Daoy (cell line): Measurements from ENCODE around the gene ZNF654. TPM values are rescaled to one million over a fixed set of nuclear protein-coding genes. Genes with fewer than 3 reads are reported as not detected.
"Not testable (repeated sequence)": the region's sequence is repeated elsewhere in the genome, so short reads cannot be mapped to it uniquely, and the experiment has no call there.

Experiments used
- DNase-seq: peaks from one replicate; pipeline ENCODE4 v3.0.0-alpha.2; 2015; ENCODE audit warnings: low read depth
- total RNA-seq: library from RNA; depleted of rRNA; stranded (reverse); fragments of >200 nt; shearing (Covaris generic); gene quantifications from 2 replicates; pipeline ENCODE4 v1.2.3, GENCODE V29; 2014

ZNF654 gene
- total RNA-seq, 1 experiment from 2014 or later = 6.2 TPM

DNA sequence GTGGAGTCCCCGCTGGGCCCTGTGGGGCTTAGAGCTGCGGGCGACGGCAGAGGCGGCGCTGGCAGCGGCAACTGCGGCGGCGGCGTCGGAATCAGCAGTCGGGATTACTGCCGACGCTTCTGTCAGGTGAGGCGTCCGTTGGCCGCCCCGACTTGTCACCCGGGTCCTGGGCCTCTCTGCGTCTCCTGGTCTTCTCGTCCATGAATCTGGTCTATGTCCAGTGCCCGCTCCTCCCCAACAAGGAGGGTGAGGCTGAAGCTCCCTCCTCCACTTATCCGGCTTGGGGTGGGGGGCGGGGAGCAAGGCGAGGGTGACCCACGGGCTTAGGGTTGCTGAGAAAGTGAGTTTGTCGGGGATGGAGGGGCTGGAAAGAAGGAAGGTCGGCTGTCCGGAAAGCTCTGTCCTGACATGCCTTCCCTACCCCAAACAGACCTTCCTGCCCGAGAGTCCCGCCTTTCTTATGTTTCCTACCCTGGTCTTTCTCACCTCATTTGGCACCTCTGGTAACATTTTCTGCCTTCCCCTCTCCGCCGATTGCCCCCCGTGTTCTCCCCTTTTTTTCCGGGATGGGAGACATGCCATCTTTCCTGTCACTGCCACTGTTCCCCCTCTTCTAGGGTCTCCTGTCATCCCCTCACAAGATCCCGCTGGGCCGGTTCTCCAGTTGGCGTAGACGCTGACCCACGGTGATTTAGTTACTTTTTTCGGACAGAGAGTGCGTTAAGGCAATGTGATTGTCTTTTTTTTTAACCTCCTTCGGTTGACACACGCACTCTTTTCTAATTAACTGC is 520 bp downstream of the ZNF654 start:
- no peak for DNase-seq

GRCh38 chr3:88061746-88062145 is 2.7 kb downstream of the ZNF654 start:
- no peak for DNase-seq

- DNase-seq = no peak
These were observed 16.0 kb downstream of the ZNF654 start for GRCh38 chr3:88075072-88075471.

GRCh38 chr3:88075497-88075896 is 16.4 kb downstream of the ZNF654 start:
- DNase-seq = no peak

DNA sequence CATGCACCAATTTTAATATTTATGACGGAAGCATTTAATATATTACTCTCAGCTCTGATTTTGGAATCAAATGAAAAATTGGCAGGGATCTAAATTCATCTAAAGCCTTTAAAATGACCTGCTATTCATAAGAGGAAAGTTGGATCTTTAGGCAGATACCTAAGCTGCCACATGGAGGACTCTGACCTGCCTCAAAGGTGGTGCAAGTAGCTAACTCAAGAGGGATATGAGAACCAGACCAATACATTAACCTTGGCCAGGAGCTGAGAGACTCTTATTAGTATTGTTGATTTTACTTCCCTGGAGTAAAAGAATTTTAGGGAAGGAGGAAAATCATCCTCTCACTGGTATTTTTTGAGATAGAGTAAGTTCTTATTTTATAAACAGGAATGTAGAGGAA is 17.7 kb downstream of the ZNF654 start:
- no peak for DNase-seq

DNA sequence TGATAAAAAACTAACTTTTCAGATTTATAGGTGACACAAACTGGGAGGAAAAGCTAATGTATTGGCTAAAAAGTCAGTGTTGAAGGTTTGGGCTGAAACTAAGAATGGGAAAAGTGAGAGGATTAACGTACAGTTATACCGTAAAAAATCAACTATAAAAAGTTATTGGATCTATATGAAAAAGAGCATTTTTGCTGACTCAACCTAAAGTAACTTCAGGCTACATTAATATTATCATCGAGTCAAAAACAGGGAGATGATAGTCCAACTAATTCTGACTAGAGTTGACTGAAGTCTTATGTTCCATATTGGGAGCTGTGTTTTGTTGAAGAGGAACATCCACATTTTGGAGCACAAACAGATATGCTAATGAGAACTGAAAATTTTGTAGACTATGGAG is 19.9 kb downstream of the ZNF654 start:
- no peak for DNase-seq

GRCh38 chr3:88082854-88083253 is 23.8 kb downstream of the ZNF654 start:
- DNase-seq = no peak

DNA sequence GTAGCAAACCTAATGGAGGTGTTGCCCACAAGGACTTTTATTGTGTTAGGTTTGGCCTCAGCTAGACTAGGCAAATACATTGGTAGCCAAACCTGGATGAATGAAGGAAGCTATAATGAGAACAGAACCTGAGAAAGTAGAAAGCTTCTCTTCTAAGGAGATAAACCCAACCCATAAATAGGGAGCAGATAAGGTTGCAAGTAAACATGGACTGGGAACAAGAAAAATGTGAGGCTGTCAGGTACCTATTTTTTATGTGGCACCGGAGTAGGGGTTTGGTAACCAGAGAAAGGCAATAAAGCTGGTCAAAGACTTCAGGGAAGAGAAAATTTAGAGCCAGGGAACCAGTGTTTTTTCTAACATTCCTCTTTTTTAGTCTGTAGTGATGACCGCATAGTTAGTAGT is 25.0 kb downstream of the ZNF654 start:
- DNase-seq = no peak

GRCh38 chr3:88090681-88091080 is 31.6 kb downstream of the ZNF654 start:
- no peak for DNase-seq

DNA sequence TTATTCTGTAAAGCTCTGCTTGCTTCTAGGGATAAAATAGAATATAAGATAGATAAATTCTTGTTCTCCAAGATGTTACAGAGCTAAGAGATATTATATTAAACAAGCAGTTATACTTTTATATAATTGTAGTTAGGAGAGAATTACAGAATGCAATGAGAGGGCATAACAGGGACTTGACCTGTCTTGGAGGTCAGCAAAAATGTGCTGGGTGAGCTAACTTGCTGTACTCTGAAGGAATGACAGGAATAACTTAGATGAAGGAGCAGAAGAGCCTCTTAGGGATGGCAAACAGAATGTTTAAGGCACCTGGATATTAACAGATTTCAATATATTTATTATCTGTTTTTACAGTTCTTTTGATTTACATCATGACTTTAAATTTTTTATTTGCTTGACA is 33.2 kb downstream of the ZNF654 start:
- DNase-seq = no peak

GRCh38 chr3:88093266-88093665 is 34.2 kb downstream of the ZNF654 start:
- DNase-seq = no peak

DNA sequence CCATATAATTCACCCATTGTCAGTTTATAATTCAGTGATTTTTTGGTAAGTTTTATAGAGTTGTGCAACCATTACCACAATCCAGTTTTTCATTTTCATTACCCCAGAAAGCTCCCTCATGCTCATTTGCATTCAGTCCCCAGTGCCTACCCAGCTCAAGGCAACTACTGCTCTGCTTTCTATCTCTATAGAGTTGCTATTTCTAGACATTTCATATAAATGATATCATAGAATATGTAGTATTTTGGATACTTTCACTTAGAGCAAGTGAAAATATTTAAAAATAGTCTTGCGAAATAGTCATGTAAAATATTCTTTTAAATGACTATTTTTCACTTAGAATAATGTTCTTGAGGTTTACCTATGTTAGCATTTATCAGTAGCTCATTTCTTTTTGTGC is 42.1 kb downstream of the ZNF654 start:
- DNase-seq = no peak

- no peak for DNase-seq
These were observed 46.3 kb downstream of the ZNF654 start for GRCh38 chr3:88105325-88105724.

DNA sequence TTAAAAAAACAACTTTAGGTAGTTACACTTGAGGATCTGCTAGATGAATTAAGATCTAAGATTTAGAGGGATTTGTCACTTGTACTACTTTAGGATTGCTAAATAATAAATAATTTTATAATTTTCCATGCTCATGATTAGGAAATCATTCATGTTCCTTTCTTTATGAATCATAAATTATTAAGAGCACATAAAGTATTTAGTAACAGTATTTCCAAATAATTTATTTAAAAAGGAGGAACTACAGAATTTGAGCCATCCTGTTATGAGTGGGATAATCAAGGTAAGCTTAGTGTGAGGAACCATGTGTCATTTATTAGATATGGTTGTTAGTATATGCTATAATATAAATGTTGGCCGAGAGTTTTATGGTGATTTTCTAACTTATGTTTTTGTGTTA is 53.2 kb downstream of the ZNF654 start:
- no peak for DNase-seq

DNA sequence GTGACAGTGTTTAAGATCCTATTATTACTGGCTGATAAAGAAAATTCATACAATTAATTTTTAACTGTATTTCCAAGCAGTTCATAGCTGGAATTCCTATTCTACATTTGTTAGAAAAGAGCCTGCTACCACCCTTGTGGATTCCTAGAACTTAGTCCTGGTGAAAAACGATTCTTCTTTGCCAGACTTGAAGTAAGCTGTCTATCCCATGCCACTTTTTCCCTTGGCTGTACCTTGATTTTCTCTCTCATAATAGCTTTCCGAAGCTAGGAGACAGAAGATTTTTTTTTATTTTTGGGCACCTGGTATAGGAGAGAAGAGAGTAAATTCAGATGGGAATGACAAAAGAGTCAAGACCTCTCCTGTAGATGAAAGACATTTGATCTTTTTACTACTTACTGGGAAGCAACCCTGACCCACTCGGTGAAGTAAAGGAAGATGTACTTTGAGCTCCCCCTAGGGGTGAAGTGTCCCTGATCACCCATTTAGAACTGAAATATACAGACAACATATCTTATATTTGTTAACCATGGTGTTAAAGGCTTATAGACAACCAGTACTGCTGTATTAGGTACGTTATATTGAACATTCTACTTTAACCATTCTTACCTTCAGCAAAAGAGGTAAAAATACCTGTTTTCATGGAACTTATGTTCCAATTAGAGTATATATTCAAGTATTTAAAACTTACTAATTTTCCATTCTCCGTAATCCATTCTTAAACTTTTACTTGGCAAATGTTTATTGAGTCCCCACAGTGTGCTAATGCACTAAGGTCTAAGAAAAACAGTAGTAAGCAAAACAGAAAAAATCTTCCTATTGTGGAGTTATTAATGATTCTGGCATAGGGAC is 54.5 kb downstream of the ZNF654 start:
- peak; percentile 39 for DNase-seq

DNA sequence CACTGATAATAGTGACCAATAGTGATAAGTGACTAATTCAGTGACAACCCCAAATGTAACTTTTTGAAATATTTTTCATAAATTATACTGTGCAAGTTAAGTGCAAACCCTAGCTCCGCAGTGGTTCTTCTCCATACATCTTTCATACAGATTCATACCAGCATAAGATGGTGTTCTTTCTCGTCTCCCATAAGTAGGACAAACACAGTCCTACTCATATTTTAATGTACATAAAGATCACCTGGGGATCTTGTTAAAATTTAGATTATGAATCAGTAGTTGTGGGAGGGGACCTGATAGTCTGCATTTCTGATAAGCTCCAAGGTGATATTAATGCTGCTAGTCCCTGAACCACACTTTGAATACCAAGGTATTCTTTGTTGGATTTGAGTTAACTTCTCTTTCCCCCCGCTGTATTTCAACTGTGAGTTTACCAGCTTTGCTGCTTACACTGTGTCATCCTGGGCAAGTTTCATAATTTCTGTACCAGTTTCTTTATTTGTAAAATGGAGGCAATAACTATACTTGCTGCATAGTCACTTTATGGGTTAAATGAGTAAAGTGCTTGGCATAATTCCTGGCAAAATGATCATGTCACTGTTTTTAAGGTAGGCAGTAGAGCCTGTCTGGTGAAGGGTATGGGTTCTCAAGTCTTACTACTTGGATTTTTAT is 56.0 kb downstream of the ZNF654 start:
- DNase-seq = no peak

- no peak for DNase-seq
These were observed 58.6 kb downstream of the ZNF654 start for GRCh38 chr3:88117683-88118082.

DNA sequence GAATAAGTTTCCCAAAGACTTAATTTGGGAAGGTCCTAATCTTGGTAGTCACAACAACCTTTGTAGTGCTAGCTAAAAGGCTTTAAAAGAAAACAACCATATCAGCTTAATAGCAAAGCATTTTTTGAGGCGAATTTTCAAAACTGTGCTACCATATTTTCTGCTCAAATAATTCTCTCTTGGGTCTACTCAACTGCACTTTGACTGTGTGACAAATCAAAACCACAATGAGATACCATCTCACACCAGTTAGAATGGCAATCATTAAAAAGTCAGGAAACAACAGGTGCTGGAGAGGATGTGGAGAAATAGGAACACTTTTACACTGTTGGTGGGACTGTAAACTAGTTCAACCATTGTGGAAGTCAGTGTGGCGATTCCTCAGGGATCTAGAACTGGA is 59.5 kb downstream of the ZNF654 start:
- not testable (repeated sequence) for DNase-seq

DNA sequence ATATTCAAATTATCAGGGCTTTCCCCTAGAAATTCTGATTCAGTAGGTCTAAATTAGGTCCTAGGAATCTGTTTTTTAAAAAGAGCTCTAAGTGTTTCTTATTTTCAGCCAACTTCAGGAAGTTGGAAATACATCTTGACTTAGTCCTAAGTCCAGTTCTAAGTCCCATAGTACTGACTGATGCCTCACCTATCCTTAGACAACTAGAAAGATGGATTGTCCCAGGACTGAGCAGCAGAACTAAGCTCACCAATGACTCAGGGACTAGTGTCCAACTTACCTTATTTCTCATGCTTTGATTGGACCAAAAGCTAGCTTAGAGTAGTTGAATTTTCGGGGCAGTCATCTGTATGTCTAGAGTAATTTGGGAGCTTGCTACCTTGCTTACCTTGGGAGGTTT is 64.5 kb downstream of the ZNF654 start:
- DNase-seq = no peak

DNA sequence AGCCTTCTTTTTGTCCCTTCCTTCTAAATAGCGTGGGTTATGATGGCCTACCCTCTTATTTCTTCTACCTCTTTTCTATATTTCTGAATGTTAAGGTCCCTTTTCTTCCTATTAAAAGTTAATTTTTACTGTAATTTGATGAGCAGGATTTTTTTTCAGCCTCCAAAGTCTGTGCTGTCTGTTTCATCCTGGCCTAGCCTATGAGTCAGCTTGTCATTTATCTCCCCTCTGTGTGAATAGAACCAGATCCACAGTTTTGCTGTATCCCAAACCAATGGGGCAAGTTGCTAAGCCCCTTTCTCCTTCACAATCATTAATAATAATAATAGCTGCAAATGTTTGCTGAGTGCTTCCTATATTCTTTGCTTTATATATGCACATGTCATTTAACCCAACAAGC is 72.6 kb downstream of the ZNF654 start:
- no peak for DNase-seq

- DNase-seq = no peak
These were observed 73.8 kb downstream of the ZNF654 start for GRCh38 chr3:88132894-88133293.

DNA sequence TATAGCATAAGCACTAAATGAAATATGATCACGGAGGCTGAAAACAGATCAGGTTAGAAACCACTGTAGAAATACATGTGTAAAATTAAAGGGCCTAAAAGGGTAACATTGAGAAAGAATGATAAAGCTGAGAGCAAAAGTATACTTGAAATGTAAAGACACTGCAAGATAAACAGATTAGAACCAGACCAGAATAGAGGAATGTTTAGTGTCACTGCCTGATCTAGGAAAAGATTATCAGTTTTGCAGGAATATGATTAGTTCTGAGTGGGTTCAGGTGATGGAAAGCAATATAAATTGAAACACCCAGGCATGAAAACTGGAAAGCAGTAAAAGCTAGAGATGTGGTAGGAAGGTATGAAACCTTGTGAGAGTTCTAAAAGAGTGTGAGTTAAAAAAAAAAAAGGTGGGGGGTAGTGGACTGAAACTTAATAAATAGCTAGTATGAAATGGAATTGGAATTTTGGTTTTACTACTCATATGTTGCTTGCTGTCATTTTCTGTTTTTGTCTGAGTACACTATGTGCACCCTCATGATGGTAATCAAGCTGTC is 74.7 kb downstream of the ZNF654 start:
- no peak for DNase-seq
